ENCODE measurements around the gene HMGN3. TPM values are rescaled to one million over a fixed set of nuclear protein-coding genes. Genes with fewer than 3 reads are reported as not detected.

HMGN3 gene
- total RNA-seq, 1 experiment from 2014 or later = 183 TPM

- H3K79me2 ChIP-seq (ENCODE audit: insufficient read depth, low read length) = no peaks in the 10 kb centered on the region
- H2BK15ac ChIP-seq (ENCODE audit: low read depth, low read length) = no peak overlapping the region
- Mint-ChIP-seq H3K27ac (no peak overlapping the region), H3K9me3 (peaks cover 13 to 16% of the 10 kb centered on the region in 2 experiments), H3K27me3 (ENCODE audit: low read depth) (peaks cover 2% of the 10 kb centered on the region; the same call in 1 of the 2 replicates), H3K36me3 (ENCODE audit: insufficient read depth in 1 of 3, low read depth in 3 of 3) (peaks cover 0 to 11% (median 11%) of the 10 kb centered on the region in 3 experiments; a peak in 3 of 7 replicates), H3K4me3 (no peak overlapping the region), H3K4me1 (peaks cover 4% of the 10 kb centered on the region in 2 experiments; a peak in 3 of 4 replicates)
- H3T11ph ChIP-seq (ENCODE audit: low read length) = no peak overlapping the region
- no peak overlapping the region for H3K4ac ChIP-seq (ENCODE audit: low read depth, low read length)
- H2AK5ac ChIP-seq (ENCODE audit: insufficient read length, low read length) = no peak overlapping the region
- no peak overlapping the region for H2BK12ac ChIP-seq (ENCODE audit: insufficient read length, low read depth, low read length)
- H3K18ac ChIP-seq (ENCODE audit: insufficient read length, low read depth, low read length) = no peak overlapping the region
- no peak for DNase-seq
- no peaks in the 10 kb centered on the region for H4K20me1 ChIP-seq (ENCODE audit: control insufficient read depth, insufficient read depth, insufficient read length)
- TF ChIP-seq CTCF (conservative IDR thresholded peaks at IDR 0.05) = no peak
- no peak overlapping the region for H3K9ac ChIP-seq (ENCODE audit: extremely low read depth, insufficient read length, low read length)
- no peak overlapping the region for H3K23ac ChIP-seq (ENCODE audit: insufficient read length, low read depth, low read length)
- no peak overlapping the region for H3K4me2 ChIP-seq (ENCODE audit: insufficient read depth, insufficient read length, low read length)
- no peak overlapping the region for H3K27ac ChIP-seq (ENCODE audit: insufficient read length, low read depth, low read length)
- H3K56ac ChIP-seq (ENCODE audit: insufficient read length, low read depth, low read length) = no peak overlapping the region
- no peaks in the 10 kb centered on the region for H3K23me2 ChIP-seq (ENCODE audit: insufficient read length, low read depth, low read length, poor library complexity, severe bottlenecking)
- H2BK20ac ChIP-seq (ENCODE audit: low read depth, low read length, poor library complexity, severe bottlenecking) = no peak overlapping the region
- H4K91ac ChIP-seq (ENCODE audit: insufficient read length, low read depth, low read length) = no peak overlapping the region
- no peaks in the 10 kb centered on the region for H3K4me1 ChIP-seq (ENCODE audit: insufficient read depth, low read length)
- H3K79me1 ChIP-seq (ENCODE audit: insufficient read depth, low read depth, low read length, poor library complexity, severe bottlenecking) = no peaks in the 10 kb centered on the region
- H4K5ac ChIP-seq (ENCODE audit: insufficient read length, low read depth, low read length) = no peak overlapping the region
- H4K8ac ChIP-seq (replicated peaks; ENCODE audit: insufficient read length, low read depth, low read length) = no peak overlapping the region
- H3K14ac ChIP-seq (ENCODE audit: insufficient read depth, low read length) = no peak overlapping the region
- H3K9me3 ChIP-seq (ENCODE audit: control insufficient read depth, low read depth, low read length) = no peaks in the 10 kb centered on the region
- H2BK120ac ChIP-seq (ENCODE audit: low read depth, low read length, poor library complexity, severe bottlenecking) = no peak overlapping the region
- no peaks in the 10 kb centered on the region for H3K27me3 ChIP-seq (ENCODE audit: insufficient read depth, low read length)
- no peak overlapping the region for H2AFZ ChIP-seq (ENCODE audit: low read length)
- H2BK5ac ChIP-seq (ENCODE audit: insufficient read length, low read length) = no peak overlapping the region
Observed at GRCh38 chr6:79246891-79247290, 12.4 kb upstream of the HMGN3 start.

Measured in H9 (cell line).